HG02840 (cell line): ENCODE data around the gene CD226.
"Not testable (repeated sequence)": the region's sequence is repeated elsewhere in the genome, so short reads cannot be mapped to it uniquely, and the experiment has no call there.

Experiments
- ATAC-seq: cut with Tn5 transposase; IDR thresholded peaks from one replicate; pipeline ENCODE4 v1.9.1; 2021; ENCODE audit warnings: mild to moderate bottlenecking, moderate library complexity, moderate number of reproducible peaks; ENCODE audit not compliant: unreplicated experiment, low FRiP score

Gene CD226

DNA sequence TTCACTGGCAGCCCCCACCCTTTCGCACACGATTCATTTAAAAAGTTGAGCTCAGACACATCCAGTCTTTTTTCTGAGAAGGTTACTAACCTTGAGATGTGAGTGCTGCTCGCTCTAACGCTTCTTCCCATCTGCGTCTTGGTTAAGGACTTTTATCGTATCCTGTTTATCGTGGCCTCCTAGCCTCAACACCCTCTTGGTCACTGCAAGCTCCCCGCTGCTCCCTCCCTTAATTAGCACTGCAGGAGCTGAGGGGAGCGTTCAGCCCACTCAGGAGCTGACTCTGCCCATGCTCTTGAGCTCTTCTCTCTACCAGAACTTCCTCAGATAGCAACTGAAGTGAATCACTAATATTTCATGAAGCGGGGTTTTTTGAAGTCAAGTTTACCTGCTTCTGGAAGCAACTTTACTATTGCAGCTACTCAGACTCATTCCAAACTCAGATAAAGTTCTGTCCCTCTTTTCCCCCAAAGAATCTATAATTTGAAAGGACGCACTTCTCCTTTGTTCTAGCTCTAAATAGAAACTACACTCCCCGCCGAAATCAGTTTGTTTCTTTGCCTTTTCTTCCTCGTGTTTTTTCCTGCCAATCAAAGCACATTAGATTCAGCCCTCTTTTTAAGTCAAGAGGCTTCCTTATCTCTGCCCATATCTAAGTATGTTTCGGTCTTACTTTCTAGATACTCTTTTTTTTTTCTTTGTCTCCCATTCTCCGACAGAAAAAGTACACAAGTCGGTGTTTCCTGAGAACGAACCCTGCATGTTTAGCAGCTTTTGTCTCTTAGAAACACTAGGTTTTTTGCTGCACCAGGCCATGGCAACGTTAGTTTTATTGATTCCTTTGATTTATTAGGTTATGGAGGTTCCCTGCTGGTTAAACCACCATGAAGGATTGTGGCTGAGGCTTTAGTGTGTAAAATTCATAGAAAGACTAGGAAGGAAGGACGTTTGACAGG lies 9.3 kb upstream of the CD226 start:
- ATAC-seq: no peak

DNA sequence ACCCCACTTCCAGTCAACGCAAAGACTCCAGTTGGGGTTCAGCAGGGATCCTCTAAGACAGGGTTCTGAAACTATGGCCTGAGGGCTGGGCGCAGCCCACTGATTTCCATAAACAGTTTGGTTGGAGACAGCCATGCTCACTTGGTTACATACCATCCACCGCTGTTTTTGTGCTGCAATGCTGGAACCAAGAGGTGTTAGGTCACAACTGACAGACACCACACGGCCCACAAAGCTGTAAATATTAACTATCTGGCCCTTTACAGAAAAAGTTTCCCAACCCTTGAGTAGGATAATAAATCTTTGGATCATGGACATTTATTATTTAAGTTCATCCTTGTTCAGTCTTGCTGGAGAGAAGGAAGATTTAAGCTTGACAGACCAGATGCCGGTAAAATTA lies 8.4 kb upstream of the CD226 start:
- peak; percentile 26 for ATAC-seq

DNA sequence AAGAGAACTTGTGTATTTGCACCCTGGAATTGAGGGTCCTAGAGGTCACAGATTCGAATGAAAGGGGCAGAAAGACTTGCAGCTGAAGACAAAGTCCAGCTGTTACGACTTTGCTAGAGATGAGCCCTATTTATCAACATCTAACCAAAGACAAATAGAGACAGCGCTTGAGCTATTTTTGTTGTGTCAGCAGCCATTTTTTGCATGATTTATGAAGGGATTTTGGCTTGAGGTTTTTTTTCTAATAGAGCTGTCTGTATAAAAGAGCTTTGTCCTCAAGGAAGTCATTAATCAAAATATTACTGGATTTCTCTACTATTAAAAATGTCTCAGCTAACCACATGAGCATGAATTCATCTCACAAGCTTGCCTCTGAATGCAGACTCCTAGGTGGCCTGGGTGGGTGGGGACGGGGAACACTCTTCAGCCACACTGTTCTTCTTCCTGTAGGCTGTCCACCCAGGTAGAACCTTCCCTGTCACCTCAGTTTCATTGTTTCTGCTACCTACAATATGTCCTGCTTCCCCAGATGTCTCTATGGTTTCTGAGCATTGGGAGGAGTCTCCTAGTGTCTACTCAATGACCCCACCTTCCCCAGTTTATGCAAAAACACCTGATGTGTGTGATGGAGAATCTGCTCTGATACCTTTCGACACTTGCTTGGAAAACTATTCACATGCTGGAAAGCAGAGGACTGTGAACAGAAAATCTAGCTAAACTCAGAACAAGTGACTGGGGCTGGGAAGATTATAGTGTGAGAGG lies 7.2 kb upstream of the CD226 start:
- ATAC-seq: no peak

DNA sequence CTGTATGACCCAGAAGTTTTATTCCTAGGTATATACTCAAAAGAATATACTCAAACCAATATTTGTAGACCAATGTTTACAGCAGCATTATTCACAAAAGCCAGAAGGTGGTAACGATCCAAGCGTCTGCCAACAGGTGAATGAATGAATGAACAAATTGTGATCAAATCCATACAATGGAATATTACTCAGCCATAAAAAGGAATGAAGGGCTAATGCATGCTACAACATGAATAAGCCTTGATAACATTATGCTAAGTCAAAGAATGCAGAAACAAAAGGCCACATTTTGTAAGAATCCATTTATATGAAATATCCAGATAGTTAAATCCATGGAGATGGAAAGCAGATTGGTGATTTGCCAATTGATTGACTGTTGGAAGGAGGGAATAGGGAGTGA lies 5.5 kb upstream of the CD226 start:
- no peak for ATAC-seq

DNA sequence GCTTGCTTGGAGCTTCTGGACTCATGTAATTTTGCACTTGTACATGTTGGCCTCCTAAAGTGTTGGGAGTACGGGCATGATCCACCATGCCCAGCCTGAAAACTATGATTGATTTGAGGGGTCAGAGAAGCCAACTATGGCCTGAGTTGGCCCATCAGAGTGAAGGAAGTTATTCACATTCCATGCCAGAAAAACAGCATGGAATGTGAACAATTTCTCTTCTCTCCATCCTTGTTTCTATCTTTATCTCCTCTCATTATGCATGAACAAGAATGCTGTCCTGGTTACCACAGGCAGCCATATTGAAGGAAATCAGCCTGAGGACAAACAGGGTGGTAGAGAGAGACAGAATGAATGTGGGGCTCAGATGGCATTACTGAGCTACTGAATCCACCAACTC lies 3.5 kb upstream of the CD226 start:
- no peak for ATAC-seq

GRCh38 chr18:69949538-69949936 lies 1.9 kb upstream of the CD226 start:
- ATAC-seq: no peak

- ATAC-seq: peak; percentile 85
These were observed 1.4 kb upstream of the CD226 start for GRCh38 chr18:69948919-69949537.

GRCh38 chr18:69948256-69948655 lies 583 bp upstream of the CD226 start:
- no peak for ATAC-seq

- no peak for ATAC-seq
These were observed 991 bp downstream of the CD226 start for GRCh38 chr18:69946608-69947155.

DNA sequence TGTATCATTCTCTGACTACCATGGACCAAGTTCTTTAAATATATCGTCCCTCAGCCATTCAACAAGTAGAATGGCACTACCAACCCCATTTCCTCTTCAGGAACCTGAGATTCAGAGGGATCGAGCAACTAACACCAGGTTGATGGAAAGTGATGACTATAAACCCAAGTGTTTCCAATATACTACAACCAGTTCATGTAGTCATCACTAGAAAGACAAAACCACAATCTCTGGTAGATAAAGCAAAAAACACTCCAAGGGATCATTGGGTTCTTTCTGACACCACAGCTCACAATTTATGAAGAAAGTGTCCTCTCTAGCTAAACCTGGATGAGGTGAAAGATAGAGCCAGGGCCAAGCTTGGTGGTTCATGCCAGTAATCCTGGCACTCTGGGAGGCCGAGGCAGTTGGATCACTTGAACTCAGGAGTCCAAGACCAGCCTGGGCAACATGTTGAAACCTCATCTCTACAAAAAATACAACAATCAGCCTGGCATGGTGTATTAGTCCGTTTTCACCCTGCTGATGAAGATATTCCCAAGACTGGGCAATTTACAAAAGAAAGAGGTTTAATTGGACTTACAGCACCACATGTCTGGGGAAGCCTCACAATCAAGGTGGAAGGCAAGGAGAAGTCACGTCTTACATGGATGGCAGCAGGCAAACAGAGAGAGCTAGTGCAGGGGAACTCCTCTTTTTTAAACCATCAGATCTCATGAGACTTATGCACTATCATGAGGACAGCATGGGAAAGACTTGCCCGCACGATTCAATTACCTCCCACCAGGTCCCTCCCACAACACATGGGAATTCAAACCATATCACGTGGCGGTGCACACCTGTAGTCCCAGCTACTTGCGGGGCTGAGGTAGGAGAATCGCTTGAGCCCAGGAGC lies 2.2 kb downstream of the CD226 start:
- no peak for ATAC-seq

GRCh38 chr18:69944436-69944835 lies 3.2 kb downstream of the CD226 start:
- ATAC-seq: no peak

DNA sequence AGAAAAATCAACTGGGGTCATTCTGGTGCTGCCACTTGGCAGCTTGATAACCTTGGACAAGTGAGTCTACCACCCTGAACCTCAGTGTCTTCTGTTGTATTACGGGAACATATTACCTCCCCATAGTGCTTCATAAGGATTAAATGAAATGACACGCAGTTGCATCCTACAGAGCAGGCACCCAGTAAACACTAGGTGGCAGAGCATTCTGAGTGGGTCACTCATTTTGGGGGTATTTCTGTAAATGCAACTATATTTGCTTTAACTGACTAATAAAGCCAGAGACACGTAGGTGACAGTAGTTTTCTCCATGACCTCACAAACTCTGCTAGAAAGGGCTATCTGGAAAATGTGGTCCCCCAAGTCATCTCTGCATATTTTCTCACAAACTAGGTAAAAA lies 4.7 kb downstream of the CD226 start:
- no peak for ATAC-seq

- no peak for ATAC-seq
These were observed 6.5 kb downstream of the CD226 start for GRCh38 chr18:69941183-69941582.

GRCh38 chr18:69939812-69940211 lies 7.9 kb downstream of the CD226 start:
- not testable (repeated sequence) for ATAC-seq

DNA sequence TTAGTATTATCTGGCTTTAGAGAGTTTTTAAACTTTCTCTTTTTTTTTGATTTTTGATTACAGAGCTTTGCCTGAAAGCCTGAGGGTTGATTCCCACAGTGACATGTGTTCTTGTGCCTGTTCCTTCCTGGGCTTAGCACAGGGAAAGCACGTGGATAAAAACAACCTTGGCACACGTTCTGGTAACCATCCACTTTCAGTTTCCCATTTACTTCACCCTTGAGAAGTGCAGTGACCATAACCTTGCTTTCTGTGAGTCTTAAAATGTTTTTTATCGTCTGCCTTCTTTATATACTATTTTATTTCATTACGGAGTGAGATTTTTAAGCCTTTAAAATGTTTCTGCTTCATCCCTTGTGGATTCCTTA lies 11.5 kb downstream of the CD226 start:
- ATAC-seq: no peak

DNA sequence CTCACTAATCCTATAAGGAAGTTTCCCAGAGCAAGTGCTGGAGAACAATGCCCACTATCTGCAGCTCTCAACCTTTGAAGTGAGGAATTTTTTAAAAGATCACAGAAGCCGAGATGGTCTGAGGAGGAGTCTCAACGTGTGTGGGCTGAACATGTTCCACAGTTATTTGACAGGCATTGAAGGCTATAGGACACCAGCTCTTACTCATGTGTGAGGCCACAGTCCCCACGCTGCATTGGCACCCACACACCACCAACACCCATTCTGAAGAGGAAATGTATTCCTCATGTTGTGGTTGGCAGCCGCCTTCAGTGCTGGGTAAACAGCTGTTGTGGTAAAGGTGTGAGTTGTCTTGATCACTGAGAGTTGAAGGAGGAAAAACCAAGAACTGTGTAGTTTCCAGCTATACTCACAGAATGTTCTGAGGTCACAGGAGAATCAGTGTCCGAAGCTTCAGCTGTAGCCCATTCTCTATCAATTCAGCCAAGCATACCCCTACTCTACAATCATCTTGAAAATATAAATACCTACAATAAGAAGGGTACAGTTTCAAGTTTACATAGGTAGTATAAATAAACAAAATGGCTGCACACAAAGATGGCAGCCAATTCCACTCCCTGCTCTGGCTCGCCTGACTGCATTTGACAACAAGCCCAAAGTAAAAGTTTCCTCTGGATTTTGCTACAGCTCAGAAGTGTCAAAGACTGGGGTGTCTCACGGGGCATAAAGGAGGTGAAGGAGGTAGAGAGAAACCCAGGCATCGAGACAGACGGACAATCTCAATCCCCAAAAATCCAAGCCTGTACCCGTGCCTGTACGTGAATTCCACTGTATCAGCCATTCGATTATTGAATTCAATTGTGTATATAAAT lies 12.1 kb downstream of the CD226 start:
- peak; percentile 87 for ATAC-seq

- ATAC-seq: no peak
These were observed 12.9 kb downstream of the CD226 start for GRCh38 chr18:69934601-69935265.

DNA sequence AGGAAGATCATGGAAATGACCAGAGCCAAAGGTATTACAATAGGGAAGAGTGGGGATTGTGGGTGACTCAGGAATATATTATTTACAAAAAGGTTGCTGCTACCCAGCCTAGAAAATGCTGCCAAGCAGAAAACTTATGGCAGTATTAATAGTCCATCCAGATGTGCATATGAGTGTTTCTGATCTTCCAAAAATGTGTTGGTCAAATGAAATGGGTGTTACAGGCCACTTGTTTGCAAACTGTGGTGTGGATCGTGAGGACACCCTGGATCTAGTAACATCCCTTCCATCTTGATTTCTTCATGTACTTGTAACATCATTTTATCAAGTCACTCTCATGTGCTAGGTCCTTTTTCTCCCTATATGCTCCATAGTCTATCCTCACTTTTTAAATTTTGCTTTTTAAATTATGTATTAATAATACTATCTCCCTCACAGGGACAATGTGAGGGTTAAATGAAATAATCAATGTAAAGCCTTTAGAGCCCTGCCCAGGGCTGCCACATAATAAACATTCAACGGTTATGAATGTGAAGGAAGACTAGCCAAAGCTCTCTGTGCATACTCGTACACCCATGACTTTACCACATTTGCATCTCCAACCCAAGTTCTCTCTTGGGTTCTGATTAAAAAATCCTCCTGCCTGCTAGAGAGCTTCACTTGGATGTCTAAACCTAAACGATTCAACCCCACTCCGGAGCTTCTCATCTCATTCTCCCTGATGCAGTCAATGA lies 18.5 kb downstream of the CD226 start:
- no peak for ATAC-seq
